ENCODE results near the gene HESX1. TPM values are rescaled to one million over a fixed set of nuclear protein-coding genes. Genes with fewer than 3 reads are reported as not detected.

Gene HESX1
- total RNA-seq, 2 donors from 2014 or later = 0.75 to 1.2 TPM

GRCh38 chr3:57150113-57150581 lies 49.6 kb downstream of the HESX1 start:
- H3K27ac ChIP-seq = no peak overlapping the region

More at GRCh38 chr3:57150113-57150581, 49.6 kb downstream of the HESX1 start:
- no peak for DNase-seq (ENCODE audit: low spot score)
- no peaks in the 10 kb centered on the region for H3K36me3 ChIP-seq
- H3K9me3 ChIP-seq = no peaks in the 10 kb centered on the region
- H3K4me3 ChIP-seq = no peak overlapping the region
- H3K27me3 ChIP-seq = no peaks in the 10 kb centered on the region
- peaks cover 0 to 19% of the 10 kb centered on the region in 2 donors for H3K4me1 ChIP-seq
- no peak for TF ChIP-seq CTCF (IDR thresholded peaks at IDR 0.05)

Other genes with a start within 250 kb of the HESX1 start
- gene SPATA12, start 139.3 kb downstream of the HESX1 start, total RNA-seq = not detected
- gene IL17RD, start 34.6 kb downstream of the HESX1 start, total RNA-seq = 1 to 10 TPM; 2.1 to 2.8 TPM
- 10 to 100 TPM; 31.6 to 38.1 TPM for gene APPL1, start 27.8 kb upstream of the HESX1 start, total RNA-seq
- gene ASB14, start 92.7 kb upstream of the HESX1 start, total RNA-seq = 1 to 10 TPM in 1 of 2 donors, not detected in 1; 2.5 TPM